ENCODE results near the gene LRFN4. TPM values are rescaled to one million over a fixed set of nuclear protein-coding genes. Genes with fewer than 3 reads are reported as not detected.

LRFN4 gene
- total RNA-seq, 4 donors from 2014 or later = 8.7 to 21.9 (median 13.1) TPM

DNA sequence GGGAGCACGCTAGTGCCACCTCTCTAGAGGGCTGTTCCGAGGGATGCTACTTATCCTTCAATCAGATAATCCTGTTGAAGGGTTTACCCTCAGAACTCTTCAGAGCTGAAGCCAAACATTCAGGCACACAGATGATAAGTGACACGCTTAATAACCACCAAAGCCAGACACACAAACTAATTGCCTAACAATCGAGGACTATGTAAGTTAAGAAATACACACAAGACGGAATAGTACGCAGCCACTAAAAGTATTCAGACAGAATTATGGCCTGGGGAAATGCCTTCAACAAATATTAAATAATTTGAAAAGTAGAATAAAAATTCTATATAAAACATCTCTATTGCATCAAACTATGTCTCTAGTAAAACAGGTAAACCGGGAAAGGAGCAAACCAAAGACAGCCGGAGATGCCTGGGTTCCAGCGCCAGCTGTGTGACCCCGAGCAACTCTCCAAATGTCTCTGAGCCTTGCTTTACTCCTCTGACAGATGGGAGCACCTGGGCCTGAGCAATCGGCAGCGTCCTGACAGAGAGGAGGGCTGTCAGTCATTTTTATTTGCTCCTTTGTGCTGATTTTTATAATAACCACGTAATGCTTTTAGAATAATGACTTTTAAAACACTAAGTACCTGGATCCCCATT, 11.3 kb downstream of the LRFN4 start:
- TF ChIP-seq EP300 (IDR thresholded peaks at IDR 0.05) = no peak
- TF ChIP-seq POLR2A (IDR thresholded peaks at IDR 0.05; ENCODE audit: low read depth) = no peak
- no peak for TF ChIP-seq POLR2AphosphoS5 (IDR thresholded peaks at IDR 0.05)
- no peak for TF ChIP-seq CTCF (IDR thresholded peaks at IDR 0.05)
- H3K36me3 ChIP-seq = peaks cover 0 to 38% (median 16%) of the 10 kb centered on the region in 4 donors
- no peaks in the 10 kb centered on the region for H3K9me3 ChIP-seq
- intact Hi-C loops (cut with DNase I) = no loop called here
- H3K27me3 ChIP-seq = no peaks in the 10 kb centered on the region
- no peak overlapping the region for H3K27ac ChIP-seq (replicated peaks in 1 of 4)
- no peak for DNase-seq (ENCODE audit: extremely low spot score)
- H3K4me3 ChIP-seq = no peak overlapping the region
- 93% methylated on average over 13 of the region's 13 CpGs for WGBS
- no peaks in the 10 kb centered on the region for H3K4me1 ChIP-seq

DNA sequence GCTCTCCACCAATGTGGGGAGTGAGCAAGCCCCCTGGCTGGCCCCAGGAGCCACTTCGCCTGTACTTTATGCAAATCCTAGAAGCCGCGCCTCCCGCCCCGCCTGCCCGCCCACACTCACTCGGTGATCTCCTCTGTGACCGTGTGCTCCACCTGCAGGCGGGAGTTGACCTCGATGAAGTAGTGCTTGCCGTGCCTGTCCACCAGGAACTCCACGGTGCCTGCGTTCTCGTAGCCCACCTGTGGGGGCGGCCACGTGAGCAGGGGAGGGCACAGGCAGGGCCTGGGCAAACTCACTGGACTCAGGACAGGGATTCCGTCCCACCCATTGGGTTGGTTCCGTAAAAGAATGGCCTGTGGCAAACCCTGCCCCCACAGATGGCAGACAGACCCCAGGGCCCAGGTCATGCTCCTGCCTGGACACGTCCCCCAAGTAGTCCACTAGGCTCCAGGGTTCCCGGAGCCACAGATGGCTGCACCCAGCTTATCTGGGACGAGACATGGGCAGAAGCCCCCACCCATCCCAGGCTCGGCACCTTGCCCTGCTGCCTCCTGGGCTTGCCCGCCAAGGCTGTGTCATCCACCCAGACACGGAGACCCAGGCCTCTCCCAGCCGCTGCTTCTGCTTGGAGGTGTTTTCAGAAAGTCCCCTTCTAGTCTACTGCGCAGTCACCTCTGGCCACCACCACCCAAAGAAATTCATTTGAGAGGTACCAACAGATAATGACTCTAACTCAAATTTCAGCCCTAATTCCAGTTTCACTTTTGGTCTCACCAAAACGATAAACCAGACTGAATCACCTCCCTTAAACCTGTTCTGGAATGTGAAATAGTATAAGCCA, 12.1 kb downstream of the LRFN4 start:
- TF ChIP-seq POLR2AphosphoS5 (IDR thresholded peaks at IDR 0.05) (no peak), CTCF (IDR thresholded peaks at IDR 0.05) (peak in 1 of 3 experiments; percentile 7)
- DNase-seq (ENCODE audit: extremely low spot score) = no peak
- WGBS = 59% methylated on average over 20 of the region's 27 CpGs
- Histone ChIP-seq H3K9me3 (no peaks in the 10 kb centered on the region), H3K27me3 (no peaks in the 10 kb centered on the region), H3K36me3 (peaks cover 0 to 33% (median 16%) of the 10 kb centered on the region in 4 donors), H3K4me3 (no peak overlapping the region), H3K27ac (replicated peaks in 1 of 4) (no peak overlapping the region), H3K4me1 (no peaks in the 10 kb centered on the region)
- intact Hi-C loops (cut with DNase I) = no loop called here

GRCh38 chr11:66869567-66869870, 12.7 kb downstream of the LRFN4 start:
- no peaks in the 10 kb centered on the region for H3K27me3 ChIP-seq
- no peak overlapping the region for H3K4me3 ChIP-seq
- DNase-seq (ENCODE audit: extremely low spot score) = no peak
- 94% methylated on average over 9 of the region's 9 CpGs for WGBS
- no peaks in the 10 kb centered on the region for H3K4me1 ChIP-seq
- no peak overlapping the region for H3K27ac ChIP-seq (replicated peaks in 1 of 4)
- no peaks in the 10 kb centered on the region for H3K9me3 ChIP-seq
- H3K36me3 ChIP-seq = peaks cover 0 to 33% (median 16%) of the 10 kb centered on the region in 4 donors
- intact Hi-C loops (cut with DNase I) = no loop called here
- TF ChIP-seq CTCF (IDR thresholded peaks at IDR 0.05) (no peak), EP300 (IDR thresholded peaks at IDR 0.05) (no peak), POLR2AphosphoS5 (IDR thresholded peaks at IDR 0.05) (no peak), POLR2A (IDR thresholded peaks at IDR 0.05; ENCODE audit: low read depth) (no peak)

DNA sequence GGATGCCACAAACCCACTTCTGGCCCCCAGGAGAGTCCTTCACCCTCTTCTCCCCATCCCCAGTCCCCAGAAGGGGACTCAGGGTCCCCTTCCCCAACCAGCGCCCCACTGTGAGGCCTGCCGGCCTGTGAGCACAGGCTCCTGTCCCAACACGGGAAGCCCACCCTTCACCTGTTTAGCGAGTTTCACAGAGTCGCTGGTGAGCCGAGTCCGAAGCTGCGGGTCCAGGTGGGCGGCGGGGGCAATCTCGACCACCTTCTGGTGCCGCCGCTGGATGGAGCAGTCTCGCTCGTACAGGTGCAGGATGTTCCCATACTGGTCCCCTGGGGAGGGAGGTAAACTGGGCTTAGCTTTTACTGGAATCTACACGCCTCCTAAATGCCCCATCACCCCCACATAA, 13.3 kb downstream of the LRFN4 start:
- Histone ChIP-seq H3K4me3 (no peak overlapping the region), H3K4me1 (no peaks in the 10 kb centered on the region), H3K9me3 (no peaks in the 10 kb centered on the region), H3K27me3 (no peaks in the 10 kb centered on the region), H3K36me3 (peaks cover 0 to 33% (median 16%) of the 10 kb centered on the region in 4 donors), H3K27ac (replicated peaks in 1 of 4) (no peak overlapping the region)
- no peak for TF ChIP-seq EP300 (IDR thresholded peaks at IDR 0.05)
- TF ChIP-seq POLR2AphosphoS5 (IDR thresholded peaks at IDR 0.05) = no peak
- TF ChIP-seq POLR2A (IDR thresholded peaks at IDR 0.05; ENCODE audit: low read depth) = no peak
- no peak for DNase-seq (ENCODE audit: extremely low spot score)
- 95% methylated on average over 12 of the region's 16 CpGs for WGBS
- intact Hi-C loops (cut with DNase I) = no loop called here

GRCh38 chr11:66870616-66871520, 14.0 kb downstream of the LRFN4 start:
- Histone ChIP-seq H3K27me3 (no peaks in the 10 kb centered on the region), H3K4me1 (no peaks in the 10 kb centered on the region), H3K27ac (replicated peaks in 1 of 4) (no peak overlapping the region), H3K36me3 (peaks cover 0 to 32% (median 14%) of the 10 kb centered on the region in 4 donors), H3K4me3 (no peak overlapping the region), H3K9me3 (no peaks in the 10 kb centered on the region)
- no peak for DNase-seq (ENCODE audit: extremely low spot score)
- TF ChIP-seq EP300 (IDR thresholded peaks at IDR 0.05) = no peak
- TF ChIP-seq POLR2A (IDR thresholded peaks at IDR 0.05; ENCODE audit: low read depth) = no peak
- TF ChIP-seq CTCF (IDR thresholded peaks at IDR 0.05) = no peak
- no peak for TF ChIP-seq POLR2AphosphoS5 (IDR thresholded peaks at IDR 0.05)
- intact Hi-C loops (cut with DNase I) = no loop called here
- WGBS = 95% methylated on average over 39 of the region's 39 CpGs
